ENCODE data around the gene NUMB. TPM values are rescaled to one million over a fixed set of nuclear protein-coding genes. Genes with fewer than 3 reads are reported as not detected.

The NUMB gene
- total and polyA plus RNA-seq, 9 donors, result 32.9 to 78.2 (median 67.6) TPM

- Histone ChIP-seq H3K4me3 (no peak overlapping the region), H3K4me1 (ENCODE audit: insufficient read depth) (peaks cover 15% of the 10 kb centered on the region), H3K36me3 (no peaks in the 10 kb centered on the region), H3K9me3 (no peaks in the 10 kb centered on the region), H3K27ac (no peak overlapping the region), H3K27me3 (no peaks in the 10 kb centered on the region)
- TF ChIP-seq EP300 (IDR thresholded peaks at IDR 0.05) (no peak), POLR2A (IDR thresholded peaks at IDR 0.05) (no peak), CTCF (IDR thresholded peaks at IDR 0.05) (no peak)
- no peak for DNase-seq
- intact Hi-C loops (cut with DNase I), result no loop called here
- 79 to 95% (median 87%) methylated on average over 4 of the region's 4 CpGs for WGBS, 3 donors
Observed at GRCh38 chr14:73225496-73225895, 232.8 kb downstream of the NUMB start.

Small RNAs within 50 kb of the gene (small RNA-seq; reads per million reads assigned to genes)
- gene RNU6-419P, result not detected

Other genes with a start within 250 kb of the NUMB start
- 10 to 100 TPM in 6 of 7 donors, 1 to 10 TPM in 1; 4.6 to 35.4 (median 19.6) TPM for gene PAPLN, start 221.0 kb downstream of the NUMB start, total RNA-seq
- gene PAPLN, start 221.0 kb downstream of the NUMB start, polyA plus RNA-seq, result 10 to 100 TPM in 1 of 2 donors, 1 to 10 TPM in 1; 9.3 to 18.3 TPM
- 10 to 100 TPM; 10.6 to 16.2 (median 13.7) TPM for gene RIOX1, start 32.4 kb upstream of the NUMB start, total RNA-seq
- gene RIOX1, start 32.4 kb upstream of the NUMB start, polyA plus RNA-seq, result 1 to 10 TPM; 4.4 to 6.8 TPM
- 10 to 100 TPM in 1 of 7 donors, 1 to 10 TPM in 6; 1.6 to 10.4 (median 3.3) TPM for gene ACOT1, start 78.6 kb upstream of the NUMB start, total RNA-seq
- 10 to 100 TPM in 1 of 2 donors, 1 to 10 TPM in 1; 2.7 to 10.4 TPM for gene ACOT1, start 78.6 kb upstream of the NUMB start, polyA plus RNA-seq
- gene HEATR4, start 100.4 kb upstream of the NUMB start, total RNA-seq, result under 1 TPM; 0.34 to 0.72 (median 0.43) TPM
- gene HEATR4, start 100.4 kb upstream of the NUMB start, polyA plus RNA-seq, result under 1 TPM; 0.10 to 0.35 TPM
- gene ACOT2, start 110.7 kb upstream of the NUMB start, total RNA-seq, result 10 to 100 TPM; 10.8 to 35.7 (median 19.3) TPM
- 10 to 100 TPM; 23.1 to 27.2 TPM for gene ACOT2, start 110.7 kb upstream of the NUMB start, polyA plus RNA-seq
- 1 to 10 TPM in 3 of 7 donors, under 1 TPM in 4; 0.28 to 2.1 (median 0.38) TPM for gene ACOT4, start 133.3 kb upstream of the NUMB start, total RNA-seq
- 1 to 10 TPM in 1 of 2 donors, under 1 TPM in 1; 0.28 to 3.9 TPM for gene ACOT4, start 133.3 kb upstream of the NUMB start, polyA plus RNA-seq
- gene ACOT6, start 154.0 kb upstream of the NUMB start, total RNA-seq, result not detected
- under 1 TPM in 1 of 2 donors, not detected in 1; 0.10 TPM for gene ACOT6, start 154.0 kb upstream of the NUMB start, polyA plus RNA-seq
- gene DNAL1, start 186.4 kb upstream of the NUMB start, total RNA-seq, result 10 to 100 TPM; 11.2 to 19.9 (median 16.2) TPM
- 10 to 100 TPM in 1 of 2 donors, 1 to 10 TPM in 1; 4.1 to 15.8 TPM for gene DNAL1, start 186.4 kb upstream of the NUMB start, polyA plus RNA-seq